M059J (cell line): ENCODE results near the gene LRRC36. TPM values are rescaled to one million over a fixed set of nuclear protein-coding genes. Genes with fewer than 3 reads are reported as not detected.
"Not testable (repeated sequence)": the region's sequence is repeated elsewhere in the genome, so short reads cannot be mapped to it uniquely, and the experiment has no call there.

Experiments
- DNase-seq: peaks from one replicate; pipeline ENCODE4 v3.0.0-alpha.2; 2012; ENCODE audit warnings: low read depth
- total RNA-seq: library from RNA; depleted of rRNA; stranded (reverse); fragments of >200 nt; shearing (Covaris generic); gene quantifications from 2 replicates; pipeline ENCODE4 v1.2.3, GENCODE V29; 2014

LRRC36 gene
- total RNA-seq, 1 experiment from 2014 or later: 0.99 TPM

GRCh38 chr16:67346341-67346740 lies 19.7 kb downstream of the LRRC36 start:
- DNase-seq: no peak

- peak; percentile 37 for DNase-seq
Measured at GRCh38 chr16:67349172-67349571, 22.6 kb downstream of the LRRC36 start.

- no peak for DNase-seq
Measured at GRCh38 chr16:67350324-67350723, 23.7 kb downstream of the LRRC36 start.

- not testable (repeated sequence) for DNase-seq
Measured at GRCh38 chr16:67352463-67352862, 25.8 kb downstream of the LRRC36 start.

- no peak for DNase-seq
Measured at GRCh38 chr16:67356396-67356795, 29.8 kb downstream of the LRRC36 start.

- DNase-seq: no peak
Measured at GRCh38 chr16:67357561-67357960, 30.9 kb downstream of the LRRC36 start.

GRCh38 chr16:67359540-67360269 lies 33.1 kb downstream of the LRRC36 start:
- DNase-seq: not testable (repeated sequence)

GRCh38 chr16:67361038-67361437 lies 34.4 kb downstream of the LRRC36 start:
- no peak for DNase-seq

GRCh38 chr16:67364600-67365235 lies 38.1 kb downstream of the LRRC36 start:
- no peak for DNase-seq

- no peak for DNase-seq
Measured at GRCh38 chr16:67370661-67371060, 44.0 kb downstream of the LRRC36 start.

- DNase-seq: peak; percentile 21
Measured at GRCh38 chr16:67372664-67373063, 46.0 kb downstream of the LRRC36 start.

- DNase-seq: not testable (repeated sequence)
Measured at GRCh38 chr16:67376012-67376411, 49.4 kb downstream of the LRRC36 start.

GRCh38 chr16:67378642-67379041 lies 52.0 kb downstream of the LRRC36 start:
- no peak for DNase-seq

GRCh38 chr16:67383284-67383683 lies 56.7 kb downstream of the LRRC36 start:
- no peak for DNase-seq

- peak; percentile 27 for DNase-seq
Measured at GRCh38 chr16:67384778-67385510, 58.3 kb downstream of the LRRC36 start.

GRCh38 chr16:67386861-67387455 lies 60.3 kb downstream of the LRRC36 start:
- DNase-seq: no peak

GRCh38 chr16:67387479-67388079 lies 61.0 kb downstream of the LRRC36 start:
- no peak for DNase-seq

- DNase-seq: no peak
Measured at GRCh38 chr16:67388191-67388590, 61.6 kb downstream of the LRRC36 start.

- no peak for DNase-seq
Measured at GRCh38 chr16:67388591-67388990, 62.0 kb downstream of the LRRC36 start.

GRCh38 chr16:67389911-67390815 lies 63.5 kb downstream of the LRRC36 start:
- no peak for DNase-seq
